Right lobe of liver (tissue), 6 donors: ENCODE results near the gene FZD8. TPM values are rescaled to one million over a fixed set of nuclear protein-coding genes. Genes with fewer than 3 reads are reported as not detected.

ENCODE experiments used
- ATAC-seq, 4 donors: fragments of 200-7000 bp; cut with Tn5 transposase; one replicate each; pipeline ENCODE4 v1.9.1; 2020; ENCODE audit warnings: mild to moderate bottlenecking in 4 of 4, moderate library complexity in 4 of 4
- DNase-seq, 3 donors: peaks; one replicate each; pipeline ENCODE4 v3.0.0-alpha.2; 2020
- H3K27ac ChIP-seq, 3 donors: fragments of 200-600 bp; one replicate each; pipeline ENCODE4 v1.8.0; 2022
- H3K27me3 ChIP-seq, 2 donors: fragments of 200-600 bp; one replicate each; pipeline ENCODE4 v1.8.0; 2022
- H3K36me3 ChIP-seq, 4 donors: fragments of 200-600 bp; sonication (generic) in 1 of 4; one replicate each; pipeline versions ENCODE4 v1.5.1 to v1.8.0; 2017 to 2022; ENCODE audit warnings: control low read depth in 1 of 4
- H3K4me1 ChIP-seq, 4 donors: fragments of 200-600 bp; sonication (generic) in 1 of 4; one replicate each; pipeline versions ENCODE4 v1.5.1 to v1.8.0; 2017 to 2022; ENCODE audit warnings: control low read depth in 1 of 4
- H3K4me3 ChIP-seq, 3 donors: fragments of 200-600 bp; one replicate each; pipeline ENCODE4 v1.8.0; 2022
- H3K9me3 ChIP-seq, 4 donors: fragments of 200-600 bp; sonication (generic) in 1 of 4; one replicate each; pipeline versions ENCODE4 v1.5.1 to v1.8.0; 2017 to 2022; ENCODE audit warnings: control low read depth in 1 of 4
- CTCF ChIP-seq, 4 donors: fragments of 200-600 bp in 3 of 4; fragments of 450-650 bp in 1 of 4; IDR thresholded peaks; one replicate each; pipeline versions ENCODE4 v1.5.1 to v1.8.0; 2016 to 2022; ENCODE audit warnings: antibody characterized with exemption in 4 of 4, mild to moderate bottlenecking in 2 of 4
- POLR2A ChIP-seq: fragments of 450-650 bp; IDR thresholded peaks from one replicate; pipeline ENCODE4 v1.6.1; 2017; ENCODE audit warnings: antibody characterized with exemption, mild to moderate bottlenecking
- WGBS: methylation state at CpG from one replicate; pipeline ENCODE4 v1.1.6; 2018; ENCODE audit warnings: low coverage, low lambda C conversion rate; ENCODE audit not compliant: insufficient coverage; ENCODE audit errors: missing lambda C conversion rate; 5-methylcytosine and 5-hydroxymethylcytosine counted together
- intact Hi-C, 2 donors: fragments of 100-400 bp; cut with DNase I; formaldehyde crosslinking; loops; one replicate each; pipeline versions ENCODE4 v1.11.2 to v1.14.1; 2022
- total RNA-seq, 6 experiments: library from RNA; depleted of rRNA in 2 of 6; stranded (reverse); fragments of >200 nt in 2 of 6; fragmentation: NEBNext Ultra II Directional in 3 of 6; extraction: Animal tissue kit (Norgen Biotek cat#: 25700) in 3 of 6; gene quantifications; one replicate each; pipeline versions ENCODE4 v1.1.0 to v1.2.4, GENCODE V29; 2016 to 2023
- donor health status: DM: no; HTN: yes; CAD: no.
- donor health status: DM: no; HTN: no; CAD: no.
- donor health status: DM: no; HTN: no; CAD: no.
- donor health status: DM: no; HTN: yes; CAD: no.
- donor health status: DM: no; HTN: yes; CAD: no.

The FZD8 gene
- total RNA-seq, 6 experiments from 2014 or later, result 2.3 to 4.6 (median 3.8) TPM

- Histone ChIP-seq H3K4me1 (peaks cover 0 to 9% (median 0%) of the 10 kb centered on the region in 4 donors), H3K27me3 (peaks cover 0 to 5% of the 10 kb centered on the region in 2 donors)
Measured at GRCh38 chr10:35607475-35608327, 34.4 kb downstream of the FZD8 start.

GRCh38 chr10:35606430-35606829 is 35.7 kb downstream of the FZD8 start:
- intact Hi-C loops, result no loop called here
- Histone ChIP-seq H3K27me3 (peaks cover 0 to 5% of the 10 kb centered on the region in 2 donors), H3K27ac (no peak overlapping the region), H3K4me3 (no peak overlapping the region), H3K4me1 (no peaks in the 10 kb centered on the region), H3K9me3 (no peaks in the 10 kb centered on the region), H3K36me3 (no peaks in the 10 kb centered on the region)
- DNase-seq (no peak), ATAC-seq (no peak)
- no peak for TF ChIP-seq POLR2A
- no peak for TF ChIP-seq CTCF (IDR thresholded peaks at IDR 0.05)
- 74% methylated on average over 6 of the region's 6 CpGs for whole genome bisulfite sequencing

More at GRCh38 chr10:35607475-35608327, 34.4 kb downstream of the FZD8 start:
- H3K27ac ChIP-seq, result no peak overlapping the region
- intact Hi-C loops, result no loop called here
- H3K9me3 ChIP-seq, result no peaks in the 10 kb centered on the region
- H3K36me3 ChIP-seq, result no peaks in the 10 kb centered on the region
- TF ChIP-seq CTCF (IDR thresholded peaks at IDR 0.05) (no peak), POLR2A (no peak)
- no peak for DNase-seq
- ATAC-seq, result peak in 3 of 4 donors; percentile 26 to 43 (median 31)
- WGBS, result 12% methylated on average over 6 of the region's 78 CpGs
- peak overlapping the region; percentile 21 to 48 (median 36) for H3K4me3 ChIP-seq

GRCh38 chr10:35605191-35605590 is 36.9 kb downstream of the FZD8 start, which contains the start of gene GJD4:
Gene GJD4, plus strand, starts transcription at chr10:35605341. Its CDS starts 227 bp downstream, at chr10:35605568.
- no peak for ATAC-seq
- TF ChIP-seq POLR2A, result no peak
- TF ChIP-seq CTCF (IDR thresholded peaks at IDR 0.05), result no peak
- intact Hi-C loops, result no loop called here
- H3K4me3 ChIP-seq, result no peak within 1 kb of the TSS
- no peak for DNase-seq
- no peak within 1 kb of the TSS for H3K27ac ChIP-seq
- no peaks in the 10 kb centered on the region for H3K9me3 ChIP-seq
- H3K4me1 ChIP-seq, result no peaks in the 10 kb centered on the region
- peaks cover 0 to 5% of the 10 kb centered on the region in 2 donors for H3K27me3 ChIP-seq
- H3K36me3 ChIP-seq, result no peaks in the 10 kb centered on the region
- 55% methylated on average over 8 of the region's 8 CpGs for WGBS

GRCh38 chr10:35600193-35600592 is 41.9 kb downstream of the FZD8 start:
- no peak overlapping the region for H3K4me3 ChIP-seq
- TF ChIP-seq POLR2A (no peak), CTCF (IDR thresholded peaks at IDR 0.05) (no peak)
- ATAC-seq (no peak), DNase-seq (no peak)
- no peak overlapping the region for H3K27ac ChIP-seq
- 62% methylated on average over 2 of the region's 2 CpGs for WGBS
- H3K9me3 ChIP-seq, result no peaks in the 10 kb centered on the region
- H3K27me3 ChIP-seq, result no peaks in the 10 kb centered on the region
- intact Hi-C loops, result no loop called here
- no peaks in the 10 kb centered on the region for H3K36me3 ChIP-seq
- no peaks in the 10 kb centered on the region for H3K4me1 ChIP-seq
